ENCODE data around the gene C10orf67. TPM values are rescaled to one million over a fixed set of nuclear protein-coding genes. Genes with fewer than 3 reads are reported as not detected.

The C10orf67 gene
- total and polyA plus RNA-seq, 2 of the 8 experiments (the other 6 are each of a cell fraction or from before 2014, with no cell fraction given) = 0.05 to 0.11 TPM

DNA sequence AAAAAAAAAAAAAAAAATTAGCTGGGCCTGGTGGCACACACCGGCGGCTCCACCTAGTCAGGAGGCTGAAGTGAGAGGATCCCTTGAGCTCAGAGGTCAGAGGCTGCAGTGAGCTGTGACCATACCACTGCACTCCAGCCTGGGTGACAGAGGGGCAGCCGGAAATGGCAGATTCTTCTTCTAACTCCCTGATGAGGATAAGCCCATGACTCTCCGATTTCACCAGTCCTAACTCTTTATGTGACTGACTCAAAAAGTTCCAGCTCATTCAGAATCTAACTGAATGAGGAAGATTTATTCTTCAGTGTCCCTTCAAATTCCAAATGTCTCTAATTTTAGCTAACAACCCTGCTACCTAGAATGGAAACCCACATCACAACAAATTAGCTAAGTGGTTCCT is 4.2 kb downstream of the C10orf67 start:
- no peak for DNase-seq (ENCODE audit: low read depth in 1 of 2, low spot score in 2 of 2)
- H3K9me3 ChIP-seq (ENCODE audit: insufficient read depth in 2 of 2, low read depth in 1 of 2, low read length in 1 of 2) = no peaks in the 10 kb centered on the region
- no peak overlapping the region for H3K56ac ChIP-seq (replicated peaks; ENCODE audit: insufficient read length, low read depth, low read length)
- H3K18ac ChIP-seq (ENCODE audit: extremely low read depth, low read length) = no peak overlapping the region
- H3K4me1 ChIP-seq (replicated peaks in 1 of 4; ENCODE audit: control insufficient read depth in 3 of 4, insufficient read depth in 4 of 4, low read length in 3 of 4) = peaks cover 2 to 9% (median 4%) of the 10 kb centered on the region in 4 experiments; a peak in 4 of 7 replicates
- no peak overlapping the region for H3K14ac ChIP-seq (ENCODE audit: insufficient read length)
- no peak overlapping the region for H3K4me3 ChIP-seq (ENCODE audit: extremely low read depth in 1 of 4, insufficient read depth in 2 of 4, low read depth in 3 of 4, low read length in 4 of 4)
- H3K79me1 ChIP-seq (ENCODE audit: low read depth, low read length) = no peaks in the 10 kb centered on the region
- peaks cover 3 to 15% (median 6%) of the 10 kb centered on the region in 4 experiments; a peak in 5 of 7 replicates for H3K27me3 ChIP-seq (replicated peaks in 1 of 4; ENCODE audit: control insufficient read depth in 3 of 4, extremely low read depth in 1 of 4, insufficient read depth in 3 of 4, low read length in 3 of 4)
- H3K23me2 ChIP-seq (ENCODE audit: low read depth, low read length) = peaks cover 7% of the 10 kb centered on the region
- no peak overlapping the region for H3K9ac ChIP-seq (replicated peaks in 1 of 4; ENCODE audit: extremely low read depth in 1 of 4, low read depth in 3 of 4, low read length in 3 of 4)
- 85% methylated on average over 2 of the region's 4 CpGs; no CpG with 5 or more reads in 1 of the 2 experiments for WGBS, 2 experiments (ENCODE audit: extremely low coverage in 1 of 2, insufficient coverage in 1 of 2, insufficient read length in 1 of 2, insufficient replicate concordance in 2 of 2, low coverage in 1 of 2, low lambda C conversion rate in 2 of 2, missing lambda C conversion rate in 1 of 2)
- CTCF ChIA-PET (ENCODE audit: partially characterized antibody) = interaction anchor here (0.7 to 3.5 kb wide), 9 partner anchors 9 to 354 kb away, joined by 3 to 18 read pairs (median 3); no protein-coding TSS in a partner anchor
- H2BK5ac ChIP-seq (ENCODE audit: low read depth, low read length) = no peak overlapping the region
- no peak overlapping the region for H3K4ac ChIP-seq (replicated peaks; ENCODE audit: insufficient read length, low read depth, low read length)
- no peaks in the 10 kb centered on the region for H4K20me1 ChIP-seq (replicated peaks in 1 of 2; ENCODE audit: control insufficient read depth in 1 of 2, insufficient read depth in 2 of 2, low read length in 2 of 2)
- no peak overlapping the region for H4K8ac ChIP-seq (ENCODE audit: extremely low read depth, insufficient read depth, low read length)
- H3K27ac ChIP-seq (ENCODE audit: low read depth, low read length) = no peak overlapping the region
- no peak overlapping the region for H3K23ac ChIP-seq (ENCODE audit: insufficient read length)
- no peak overlapping the region for H2BK20ac ChIP-seq (ENCODE audit: low read length)
- H3K36me3 ChIP-seq (ENCODE audit: control insufficient read depth in 2 of 4, insufficient read depth in 4 of 4, low read length in 3 of 4) = no peaks in the 10 kb centered on the region
- H2AFZ ChIP-seq (ENCODE audit: low read length) = no peak overlapping the region
- H3K79me2 ChIP-seq (ENCODE audit: control insufficient read depth in 1 of 2, insufficient read depth in 2 of 2, low read length in 2 of 2) = no peaks in the 10 kb centered on the region
- H3K4me2 ChIP-seq (ENCODE audit: insufficient read depth in 1 of 2, low read depth in 2 of 2, low read length in 2 of 2) = no peak overlapping the region
- H2BK15ac ChIP-seq (ENCODE audit: low read length) = no peak overlapping the region
- H2BK12ac ChIP-seq (ENCODE audit: low read depth, low read length) = no peak overlapping the region
- H2BK120ac ChIP-seq (replicated peaks; ENCODE audit: low read depth, low read length) = no peak overlapping the region
- no peak overlapping the region for H2AK5ac ChIP-seq (ENCODE audit: low read depth, low read length)
- POLR2A ChIA-PET (ENCODE audit: partially characterized antibody) = no interaction called here
- TF ChIP-seq POU5F1 (IDR thresholded peaks at IDR 0.05; ENCODE audit: low read depth, low read length) = no peak
- TF ChIP-seq HDAC2 (IDR thresholded peaks at IDR 0.05; ENCODE audit: borderline replicate concordance in 1 of 2, low read depth in 2 of 2, low read length in 2 of 2) = no peak
- no peak for TF ChIP-seq HDAC6 (IDR thresholded peaks at IDR 0.05; ENCODE audit: low read depth, low read length)
- no peak for TF ChIP-seq SAP30 (IDR thresholded peaks at IDR 0.05; ENCODE audit: insufficient read depth, insufficient replicate concordance, low read length)
- no peak for TF ChIP-seq NANOG (IDR thresholded peaks at IDR 0.05; ENCODE audit: insufficient read depth, low read depth, low read length, poor library complexity, severe bottlenecking)
- TF ChIP-seq CBX8 (IDR thresholded peaks at IDR 0.05; ENCODE audit: borderline replicate concordance, low read depth, low read length) = no peak
- no peak for TF ChIP-seq BCL11A (IDR thresholded peaks at IDR 0.05; ENCODE audit: low read depth in 2 of 2, low read length in 2 of 2)
- TF ChIP-seq CHD1 (IDR thresholded peaks at IDR 0.05; ENCODE audit: low read depth, low read length) = no peak
- FAIRE-seq = no peak
- H4K5ac ChIP-seq (ENCODE audit: insufficient read length, low read depth, low read length) = no peak overlapping the region
- no peak overlapping the region for H4K91ac ChIP-seq (replicated peaks; ENCODE audit: insufficient read length, low read length)

All from H1 (cell line).